Muscle of back (tissue), 11 donors: ENCODE data around the gene SWI5. TPM values are rescaled to one million over a fixed set of nuclear protein-coding genes. Genes with fewer than 3 reads are reported as not detected.

Experiments used
- DNase-seq, 3 donors: peaks; one replicate each; pipeline versions ENCODE4 v3.0.0 to v3.0.0-alpha.2; 2013
- polyA plus RNA-seq, 10 donors: library from polyadenylated mRNA; unstranded; fragments of 120-200 nt; gene quantifications; one replicate each; pipeline ENCODE4 v1.2.1, GENCODE V29; 2013; ENCODE audit not compliant: insufficient read length in 10 of 10

SWI5 gene
- polyA plus RNA-seq, 10 donors: 17.9 to 26.9 (median 23.6) TPM

GRCh38 chr9:128316421-128316820 is 40.3 kb downstream of the SWI5 start:
- no peak for DNase-seq

GRCh38 chr9:128317629-128318028 is 41.6 kb downstream of the SWI5 start:
- no peak for DNase-seq

- no peak for DNase-seq
Measured at GRCh38 chr9:128321343-128321742, 45.3 kb downstream of the SWI5 start.

GRCh38 chr9:128321879-128322403 is 45.9 kb downstream of the SWI5 start:
- DNase-seq: no peak

GRCh38 chr9:128322404-128323211 is 46.5 kb downstream of the SWI5 start, which contains the start of the genes COQ4 and TRUB2:
Gene COQ4 (plus strand): TSS chr9:128322839. CDS start chr9:128322859, 20 bp downstream.
Gene TRUB2 (minus strand): TSS chr9:128322447. CDS start chr9:128322408, 39 bp downstream.
- DNase-seq: peak; percentile 96 to 99 (median 96)

GRCh38 chr9:128323212-128323730 is 47.2 kb downstream of the SWI5 start:
- no peak for DNase-seq

GRCh38 chr9:128323791-128324190 is 47.7 kb downstream of the SWI5 start:
- DNase-seq: no peak

GRCh38 chr9:128324401-128324800 is 48.3 kb downstream of the SWI5 start:
- no peak for DNase-seq

GRCh38 chr9:128325629-128326028 is 49.6 kb downstream of the SWI5 start:
- no peak for DNase-seq

- DNase-seq: no peak
Measured at GRCh38 chr9:128333451-128333869, 57.4 kb downstream of the SWI5 start.

- DNase-seq: peak in 2 of 3 donors; percentile 15 to 33
Measured at GRCh38 chr9:128335161-128335560, 59.1 kb downstream of the SWI5 start.

- no peak for DNase-seq
Measured at GRCh38 chr9:128335914-128336313, 59.8 kb downstream of the SWI5 start.

- DNase-seq: no peak
Measured at GRCh38 chr9:128337936-128338335, 61.9 kb downstream of the SWI5 start.

Other genes starting within 250 kb of the SWI5 start
- 1 to 10 TPM; 6.3 to 9.2 (median 8.0) TPM for gene NAIF1, start 209.0 kb upstream of the SWI5 start, polyA plus RNA-seq
- gene SLC25A25, start 208.0 kb upstream of the SWI5 start, polyA plus RNA-seq: 10 to 100 TPM in 9 of 10 donors, 1 to 10 TPM in 1; 9.6 to 16.2 (median 12.0) TPM
- 10 to 100 TPM; 28.2 to 40.0 (median 36.1) TPM for gene PTGES2, start 148.5 kb upstream of the SWI5 start, polyA plus RNA-seq
- 1 to 10 TPM in 1 of 10 donors, under 1 TPM in 9; 0.16 to 1.3 (median 0.68) TPM for gene LCN2, start 126.8 kb upstream of the SWI5 start, polyA plus RNA-seq
- 10 to 100 TPM; 19.9 to 33.8 (median 26.3) TPM for gene BBLN, start 116.0 kb upstream of the SWI5 start, polyA plus RNA-seq
- 100 to 1,000 TPM in 4 of 10 donors, 10 to 100 TPM in 6; 84.8 to 128 (median 99.1) TPM for gene CIZ1, start 84.7 kb upstream of the SWI5 start, polyA plus RNA-seq
- gene DNM1, start 72.9 kb upstream of the SWI5 start, polyA plus RNA-seq: 100 to 1,000 TPM in 1 of 10 donors, 10 to 100 TPM in 9; 32.0 to 119 (median 52.2) TPM
- 100 to 1,000 TPM in 1 of 10 donors, 10 to 100 TPM in 9; 76.3 to 111 (median 90.5) TPM for gene GOLGA2, start 269 bp upstream of the SWI5 start, polyA plus RNA-seq
- 10 to 100 TPM; 18.3 to 25.7 (median 21.9) TPM for gene TRUB2, start 46.2 kb downstream of the SWI5 start, polyA plus RNA-seq
- 10 to 100 TPM; 18.6 to 39.2 (median 27.4) TPM for gene COQ4, start 46.6 kb downstream of the SWI5 start, polyA plus RNA-seq
- 10 to 100 TPM in 5 of 10 donors, 1 to 10 TPM in 5; 7.8 to 13.4 (median 10.7) TPM for gene SLC27A4, start 64.3 kb downstream of the SWI5 start, polyA plus RNA-seq
- gene URM1, start 95.1 kb downstream of the SWI5 start, polyA plus RNA-seq: 10 to 100 TPM; 47.6 to 72.9 (median 63.7) TPM
- gene CERCAM, start 144.6 kb downstream of the SWI5 start, polyA plus RNA-seq: 100 to 1,000 TPM in 6 of 10 donors, 10 to 100 TPM in 4; 75.4 to 137 (median 109) TPM
- gene ODF2, start 179.7 kb downstream of the SWI5 start, polyA plus RNA-seq: 10 to 100 TPM; 22.1 to 35.1 (median 27.6) TPM
- gene GLE1, start 228.4 kb downstream of the SWI5 start, polyA plus RNA-seq: 10 to 100 TPM; 16.5 to 22.3 (median 20.2) TPM